Right atrium auricular region (tissue), 2 donors: ENCODE results near the gene TMEM174. TPM values are rescaled to one million over a fixed set of nuclear protein-coding genes. Genes with fewer than 3 reads are reported as not detected.

Experiments used
- DNase-seq: peaks from one replicate; pipeline ENCODE4 v3.0.0-alpha.2; 2019; ENCODE audit warnings: low spot score
- H3K27ac ChIP-seq, 2 donors: fragments of 200-600 bp; sonication (generic); 1 replicate in 1 of 2; 2 replicates in 1 of 2; pipeline ENCODE4 v1.5.1; 2016 to 2019
- H3K27me3 ChIP-seq, 2 donors: fragments of 200-600 bp; sonication (generic); one replicate each; pipeline versions ENCODE4 v1.5.1 to v1.6.0; 2017 to 2019
- H3K36me3 ChIP-seq: fragments of 200-600 bp; sonication (generic); one replicate; pipeline ENCODE4 v1.5.1; 2016
- H3K4me1 ChIP-seq, 2 donors: fragments of 200-600 bp; sonication (generic); one replicate each; pipeline versions ENCODE4 v1.5.1 to v1.6.0; 2017 to 2019
- H3K4me3 ChIP-seq, 2 donors: fragments of 200-600 bp; sonication (generic); 1 replicate in 1 of 2; 2 replicates in 1 of 2; pipeline ENCODE4 v1.5.1; 2017 to 2019; ENCODE audit warnings: mild to moderate bottlenecking in 1 of 2, moderate library complexity in 1 of 2
- H3K9me3 ChIP-seq, 2 donors: fragments of 200-600 bp; sonication (generic); one replicate each; pipeline ENCODE4 v1.5.1; 2019
- total RNA-seq, 2 donors: library from RNA; depleted of rRNA; stranded (reverse); fragments of >200 nt; gene quantifications; one replicate each; pipeline ENCODE4 v1.1.0, GENCODE V29; 2016
- TF ChIP-seq, protein P1 (sequence below), 2 donors: fragments of 200-600 bp; sonication (generic); IDR thresholded peaks; one replicate each; pipeline ENCODE4 v1.5.1; 2019; ENCODE audit warnings: antibody characterized with exemption in 2 of 2

TMEM174 gene
- total RNA-seq, 2 donors from 2014 or later, result not detected

DNA sequence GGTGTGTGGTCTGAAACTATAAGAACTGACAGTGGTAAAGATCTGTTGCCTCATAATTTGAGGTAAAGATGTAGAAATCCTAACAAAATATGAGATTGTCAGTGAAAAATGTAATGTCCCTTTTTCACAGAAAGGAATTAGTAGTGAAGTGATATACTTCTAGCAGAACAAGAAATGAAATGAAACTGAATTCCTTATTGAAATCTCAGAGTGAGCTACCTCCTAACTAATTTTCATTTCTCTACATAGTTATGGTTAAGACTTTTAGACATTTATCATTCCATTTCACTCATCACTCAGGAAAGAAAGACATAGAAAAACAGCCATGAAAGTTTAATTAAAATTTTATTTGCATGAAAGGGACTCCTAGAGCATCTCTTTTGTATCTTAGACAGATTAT lies 48.7 kb downstream of the TMEM174 start:
- DNase-seq, result no peak
- Histone ChIP-seq H3K27me3 (no peaks in the 10 kb centered on the region), H3K4me1 (no peaks in the 10 kb centered on the region), H3K9me3 (no peaks in the 10 kb centered on the region), H3K27ac (no peak overlapping the region), H3K36me3 (no peaks in the 10 kb centered on the region), H3K4me3 (no peak overlapping the region)
- TF ChIP-seq, protein P1, sequence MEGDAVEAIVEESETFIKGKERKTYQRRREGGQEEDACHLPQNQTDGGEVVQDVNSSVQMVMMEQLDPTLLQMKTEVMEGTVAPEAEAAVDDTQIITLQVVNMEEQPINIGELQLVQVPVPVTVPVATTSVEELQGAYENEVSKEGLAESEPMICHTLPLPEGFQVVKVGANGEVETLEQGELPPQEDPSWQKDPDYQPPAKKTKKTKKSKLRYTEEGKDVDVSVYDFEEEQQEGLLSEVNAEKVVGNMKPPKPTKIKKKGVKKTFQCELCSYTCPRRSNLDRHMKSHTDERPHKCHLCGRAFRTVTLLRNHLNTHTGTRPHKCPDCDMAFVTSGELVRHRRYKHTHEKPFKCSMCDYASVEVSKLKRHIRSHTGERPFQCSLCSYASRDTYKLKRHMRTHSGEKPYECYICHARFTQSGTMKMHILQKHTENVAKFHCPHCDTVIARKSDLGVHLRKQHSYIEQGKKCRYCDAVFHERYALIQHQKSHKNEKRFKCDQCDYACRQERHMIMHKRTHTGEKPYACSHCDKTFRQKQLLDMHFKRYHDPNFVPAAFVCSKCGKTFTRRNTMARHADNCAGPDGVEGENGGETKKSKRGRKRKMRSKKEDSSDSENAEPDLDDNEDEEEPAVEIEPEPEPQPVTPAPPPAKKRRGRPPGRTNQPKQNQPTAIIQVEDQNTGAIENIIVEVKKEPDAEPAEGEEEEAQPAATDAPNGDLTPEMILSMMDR (IDR thresholded peaks at IDR 0.05), result no peak

DNA sequence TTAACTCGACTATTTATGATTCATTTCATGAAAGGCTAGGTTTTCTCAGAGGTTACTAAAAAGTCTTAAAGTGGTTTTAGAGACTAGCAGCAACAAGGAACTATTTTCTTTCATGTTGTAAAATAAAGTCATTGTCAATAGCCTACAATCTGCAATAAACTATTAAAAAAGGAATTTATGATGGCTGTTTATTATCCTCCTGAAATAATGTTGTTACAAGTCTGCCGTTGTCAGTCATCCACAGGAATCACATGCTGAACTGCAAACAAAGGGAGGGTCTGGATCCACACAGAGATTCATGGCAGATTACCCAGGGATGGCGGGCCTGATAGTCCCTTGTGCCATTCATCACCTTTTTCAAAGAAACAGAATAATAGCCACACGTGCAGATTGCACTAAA lies 49.2 kb downstream of the TMEM174 start:
- Histone ChIP-seq H3K4me1 (no peaks in the 10 kb centered on the region), H3K9me3 (no peaks in the 10 kb centered on the region), H3K27me3 (no peaks in the 10 kb centered on the region), H3K36me3 (no peaks in the 10 kb centered on the region), H3K27ac (no peak overlapping the region), H3K4me3 (no peak overlapping the region)
- DNase-seq, result no peak
- TF ChIP-seq, protein P1 (IDR thresholded peaks at IDR 0.05), result no peak

Other genes starting within 250 kb of the TMEM174 start
- gene FCHO2, start 217.2 kb upstream of the TMEM174 start, total RNA-seq, result 10 to 100 TPM; 10.7 to 12.1 TPM
- gene TMEM171, start 52.6 kb upstream of the TMEM174 start, total RNA-seq, result under 1 TPM in 1 of 2 donors, not detected in 1; 0.59 TPM